ENCODE measurements around the gene ZNF581.
A peak's percentile ranks its signal among the peaks of the same experiment; 100 is the strongest.

DNA sequence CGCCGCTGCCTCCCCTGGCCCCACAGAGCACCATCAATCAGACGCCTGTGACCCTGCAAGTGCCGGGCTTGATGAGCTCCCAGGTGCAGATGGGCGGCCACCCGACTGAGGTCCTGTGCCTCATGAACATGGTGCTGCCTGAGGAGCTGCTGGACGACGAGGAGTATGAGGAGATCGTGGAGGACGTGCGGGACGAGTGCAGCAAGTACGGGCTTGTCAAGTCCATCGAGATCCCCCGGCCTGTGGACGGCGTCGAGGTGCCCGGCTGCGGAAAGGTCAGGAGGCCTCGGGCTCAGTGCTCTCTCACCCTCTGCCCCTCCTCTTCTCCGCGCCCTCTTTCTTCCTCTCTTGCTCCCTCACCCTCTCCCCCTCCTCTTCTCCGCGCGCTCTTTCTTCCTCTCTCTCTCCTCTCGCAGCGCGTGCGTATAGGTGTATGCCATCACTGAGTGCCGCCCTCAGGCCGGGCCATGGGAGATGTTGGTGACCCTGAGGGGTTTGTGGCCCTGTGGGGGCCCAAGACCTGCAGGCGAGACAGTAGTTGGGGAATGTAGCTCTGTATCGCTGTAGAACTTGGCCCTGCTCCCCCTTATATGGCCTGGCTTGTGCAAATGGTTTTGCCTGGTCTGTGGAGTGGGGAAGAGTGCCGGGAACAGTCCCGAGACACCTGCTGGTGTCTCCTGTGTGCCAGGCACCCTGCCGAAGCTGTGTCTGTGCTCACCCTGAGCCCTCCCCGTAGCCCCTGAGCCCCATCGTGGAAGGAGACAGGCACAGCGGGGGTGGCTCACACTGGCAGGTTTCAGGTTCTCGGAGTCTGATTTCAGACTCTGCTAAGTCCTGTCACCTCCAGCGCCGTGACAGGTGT, 26.2 kb downstream of the ZNF581 start:
- TF ChIP-seq, protein P1, sequence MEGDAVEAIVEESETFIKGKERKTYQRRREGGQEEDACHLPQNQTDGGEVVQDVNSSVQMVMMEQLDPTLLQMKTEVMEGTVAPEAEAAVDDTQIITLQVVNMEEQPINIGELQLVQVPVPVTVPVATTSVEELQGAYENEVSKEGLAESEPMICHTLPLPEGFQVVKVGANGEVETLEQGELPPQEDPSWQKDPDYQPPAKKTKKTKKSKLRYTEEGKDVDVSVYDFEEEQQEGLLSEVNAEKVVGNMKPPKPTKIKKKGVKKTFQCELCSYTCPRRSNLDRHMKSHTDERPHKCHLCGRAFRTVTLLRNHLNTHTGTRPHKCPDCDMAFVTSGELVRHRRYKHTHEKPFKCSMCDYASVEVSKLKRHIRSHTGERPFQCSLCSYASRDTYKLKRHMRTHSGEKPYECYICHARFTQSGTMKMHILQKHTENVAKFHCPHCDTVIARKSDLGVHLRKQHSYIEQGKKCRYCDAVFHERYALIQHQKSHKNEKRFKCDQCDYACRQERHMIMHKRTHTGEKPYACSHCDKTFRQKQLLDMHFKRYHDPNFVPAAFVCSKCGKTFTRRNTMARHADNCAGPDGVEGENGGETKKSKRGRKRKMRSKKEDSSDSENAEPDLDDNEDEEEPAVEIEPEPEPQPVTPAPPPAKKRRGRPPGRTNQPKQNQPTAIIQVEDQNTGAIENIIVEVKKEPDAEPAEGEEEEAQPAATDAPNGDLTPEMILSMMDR (IDR thresholded peaks at IDR 0.05), result no peak
- peak; percentile 20; the same call in 1 of the 2 replicates for TF ChIP-seq POLR2AphosphoS5 (IDR thresholded peaks at IDR 0.05; ENCODE audit: low read depth, low read length)
- TF ChIP-seq TCF7L2 (IDR thresholded peaks at IDR 0.05; ENCODE audit: low read depth, low read length), result no peak
- TF ChIP-seq SIN3A (IDR thresholded peaks at IDR 0.05; ENCODE audit: borderline replicate concordance, insufficient read depth, low read depth, low read length), result 0 out of 2 replicates have a peak, but pooled peaks have one; percentile 22
